Liver (tissue), 9 donors: ENCODE data around the gene SLC25A34. TPM values are rescaled to one million over a fixed set of nuclear protein-coding genes. Genes with fewer than 3 reads are reported as not detected.

Source experiments
- DNase-seq: peaks from one replicate; pipeline ENCODE4 v3.0.0-alpha.2; 2017; ENCODE audit warnings: low spot score
- H3K27ac ChIP-seq, 2 donors: one replicate each; pipeline ENCODE4 v1.7.0; 2013; ENCODE audit warnings: inconsistent platforms in 2 of 2, low read length in 2 of 2, control low read depth in 1 of 2, low read depth in 1 of 2, mild to moderate bottlenecking in 1 of 2
- H3K27me3 ChIP-seq, 4 donors: one replicate each; pipeline versions ENCODE4 v1.6.1 to v1.7.0; 2013; ENCODE audit warnings: low read length in 3 of 4, inconsistent platforms in 1 of 4, mild to moderate bottlenecking in 1 of 4, moderate library complexity in 1 of 4; ENCODE audit not compliant: control insufficient read depth in 4 of 4, insufficient read depth in 4 of 4
- H3K36me3 ChIP-seq, 4 donors: one replicate each; pipeline versions ENCODE4 v1.6.1 to v1.7.0; 2013; ENCODE audit warnings: low read length in 3 of 4, mild to moderate bottlenecking in 3 of 4, low read depth in 1 of 4, moderate library complexity in 1 of 4; ENCODE audit not compliant: control insufficient read depth in 4 of 4, insufficient read depth in 3 of 4
- H3K4me1 ChIP-seq, 4 donors: one replicate each; pipeline versions ENCODE4 v1.6.1 to v1.7.0; 2013; ENCODE audit warnings: low read length in 3 of 4, mild to moderate bottlenecking in 3 of 4, moderate library complexity in 1 of 4; ENCODE audit not compliant: control insufficient read depth in 4 of 4, insufficient read depth in 4 of 4
- H3K4me3 ChIP-seq, 3 donors: one replicate each; pipeline versions ENCODE4 v1.6.1 to v1.7.0; 2013; ENCODE audit warnings: low read length in 3 of 3, control low read depth in 1 of 3, low read depth in 1 of 3, mild to moderate bottlenecking in 1 of 3
- H3K9ac ChIP-seq, 2 donors: one replicate each; pipeline ENCODE4 v1.7.0; 2013; ENCODE audit warnings: low read length in 2 of 2, mild to moderate bottlenecking in 2 of 2, moderate library complexity in 2 of 2, control low read depth in 1 of 2, low read depth in 1 of 2
- H3K9me3 ChIP-seq, 4 donors: one replicate each; pipeline versions ENCODE4 v1.6.1 to v1.7.0; 2013; ENCODE audit warnings: low read length in 3 of 4; ENCODE audit not compliant: control insufficient read depth in 4 of 4
- FOXA1 ChIP-seq: IDR thresholded peaks from 2 replicates; pipeline ENCODE4 v1.6.1; 2016; ENCODE audit warnings: antibody characterized with exemption
- FOXA2 ChIP-seq: IDR thresholded peaks from 2 replicates; pipeline ENCODE4 v1.6.1; 2016; ENCODE audit warnings: antibody characterized with exemption
- HNF4A ChIP-seq, 2 donors: conservative IDR thresholded peaks; 2 replicates each; pipeline ENCODE4 v1.6.1; 2016; ENCODE audit warnings: antibody characterized with exemption in 2 of 2, mild to moderate bottlenecking in 2 of 2
- HNF4G ChIP-seq: IDR thresholded peaks from 2 replicates; pipeline ENCODE4 v1.6.1; 2016; ENCODE audit warnings: antibody characterized with exemption
- JUND ChIP-seq, 2 donors: IDR thresholded peaks; 2 replicates each; pipeline ENCODE4 v1.6.1; 2016; ENCODE audit warnings: antibody characterized with exemption in 2 of 2
- NR2F2 ChIP-seq: IDR thresholded peaks from 2 replicates; pipeline ENCODE4 v1.6.1; 2016; ENCODE audit warnings: antibody characterized with exemption
- RAD21 ChIP-seq, 2 donors: IDR thresholded peaks; 2 replicates each; pipeline ENCODE4 v1.6.1; 2016; ENCODE audit warnings: antibody characterized with exemption in 2 of 2, mild to moderate bottlenecking in 2 of 2
- RXRA ChIP-seq, 2 donors: IDR thresholded peaks; 2 replicates each; pipeline ENCODE4 v1.6.1; 2017 to 2018; ENCODE audit warnings: antibody characterized with exemption in 2 of 2, mild to moderate bottlenecking in 1 of 2
- SP1 ChIP-seq: IDR thresholded peaks from 2 replicates; pipeline ENCODE4 v1.6.1; 2018; ENCODE audit warnings: antibody characterized with exemption, mild to moderate bottlenecking
- YY1 ChIP-seq: IDR thresholded peaks from 2 replicates; pipeline ENCODE4 v1.6.1; 2016; ENCODE audit warnings: antibody characterized with exemption, mild to moderate bottlenecking
- WGBS: extraction: QIAGEN DNeasy Blood & Tissue Kit; methylation state at CpG from one replicate; pipeline ENCODE4 v1.1.7; 2013; 5-methylcytosine and 5-hydroxymethylcytosine counted together
- polyA plus RNA-seq, 2 donors: library from polyadenylated mRNA; stranded (reverse) in 1 of 2; unstranded in 1 of 2; fragments of 200-250 nt in 1 of 2; fragments of >200 nt in 1 of 2; fragmentation: Nextera tagmentation in 1 of 2; extraction: Ambion mirVana in 1 of 2; gene quantifications; one replicate each; pipeline versions ENCODE4 v1.2.1 to v1.2.3, GENCODE V29; 2013 to 2015
- total RNA-seq, 2 donors: library from RNA; depleted of rRNA; stranded (reverse); fragments of >200 nt; gene quantifications; one replicate each; pipeline ENCODE4 v1.2.3, GENCODE V29; 2014
- TF ChIP-seq, protein P1 (sequence below): fragments of 150-350 bp; IDR thresholded peaks from 2 replicates; pipeline ENCODE4 v1.5.1; 2017; ENCODE audit warnings: improper control_type of control experiment, low read depth, low read length; ENCODE audit not compliant: missing input control
- TF ChIP-seq, protein P2 (sequence below): IDR thresholded peaks from 2 replicates; pipeline ENCODE4 v1.6.1; 2016; ENCODE audit warnings: antibody characterized with exemption
- TF ChIP-seq, protein P3 (sequence below): IDR thresholded peaks from 2 replicates; pipeline ENCODE4 v1.6.1; 2016; ENCODE audit warnings: antibody characterized with exemption
- TF ChIP-seq, protein P4 (sequence below): IDR thresholded peaks from 2 replicates; pipeline ENCODE4 v1.6.1; 2016; ENCODE audit warnings: antibody characterized with exemption, mild to moderate bottlenecking
- TF ChIP-seq, protein P5 (sequence below): IDR thresholded peaks from 2 replicates; pipeline ENCODE4 v1.6.1; 2016; ENCODE audit warnings: antibody characterized with exemption
- donor health status: healthy.
- donor health status: healthy.
- donor health status: healthy.
- donor health status: healthy.
- donor health status: healthy.

Gene SLC25A34
- total and polyA plus RNA-seq, 4 donors: 0.79 to 7.3 (median 2.4) TPM

DNA sequence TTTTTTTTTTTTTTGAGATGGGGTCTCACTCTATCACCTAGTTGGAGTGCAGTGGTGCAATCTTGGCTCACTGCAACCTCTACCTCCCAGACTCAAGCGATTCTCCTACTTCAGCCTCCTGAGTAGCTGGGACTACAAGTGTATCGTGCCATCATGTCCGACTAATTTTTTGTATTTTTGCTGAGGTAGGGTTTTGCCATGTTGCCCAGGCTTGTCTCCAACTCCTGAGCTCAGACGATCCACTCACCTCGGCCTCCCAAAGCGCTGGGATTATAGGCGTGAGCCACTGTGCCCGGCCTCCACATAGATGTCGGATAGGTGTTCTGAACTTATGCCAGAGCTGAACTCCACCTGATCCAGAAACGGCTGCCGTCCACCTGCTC lies 30.9 kb upstream of the SLC25A34 start:
- Histone ChIP-seq H3K9me3 (no peaks in the 10 kb centered on the region), H3K4me1 (peaks cover 0 to 12% (median 0%) of the 10 kb centered on the region in 4 donors), H3K9ac (no peak overlapping the region), H3K36me3 (no peaks in the 10 kb centered on the region), H3K4me3 (no peak overlapping the region), H3K27ac (no peak overlapping the region), H3K27me3 (no peaks in the 10 kb centered on the region)
- DNase-seq: no peak
- no peak for TF ChIP-seq FOXA2
- TF ChIP-seq JUND (IDR thresholded peaks at IDR 0.05): no peak
- TF ChIP-seq, protein P1, sequence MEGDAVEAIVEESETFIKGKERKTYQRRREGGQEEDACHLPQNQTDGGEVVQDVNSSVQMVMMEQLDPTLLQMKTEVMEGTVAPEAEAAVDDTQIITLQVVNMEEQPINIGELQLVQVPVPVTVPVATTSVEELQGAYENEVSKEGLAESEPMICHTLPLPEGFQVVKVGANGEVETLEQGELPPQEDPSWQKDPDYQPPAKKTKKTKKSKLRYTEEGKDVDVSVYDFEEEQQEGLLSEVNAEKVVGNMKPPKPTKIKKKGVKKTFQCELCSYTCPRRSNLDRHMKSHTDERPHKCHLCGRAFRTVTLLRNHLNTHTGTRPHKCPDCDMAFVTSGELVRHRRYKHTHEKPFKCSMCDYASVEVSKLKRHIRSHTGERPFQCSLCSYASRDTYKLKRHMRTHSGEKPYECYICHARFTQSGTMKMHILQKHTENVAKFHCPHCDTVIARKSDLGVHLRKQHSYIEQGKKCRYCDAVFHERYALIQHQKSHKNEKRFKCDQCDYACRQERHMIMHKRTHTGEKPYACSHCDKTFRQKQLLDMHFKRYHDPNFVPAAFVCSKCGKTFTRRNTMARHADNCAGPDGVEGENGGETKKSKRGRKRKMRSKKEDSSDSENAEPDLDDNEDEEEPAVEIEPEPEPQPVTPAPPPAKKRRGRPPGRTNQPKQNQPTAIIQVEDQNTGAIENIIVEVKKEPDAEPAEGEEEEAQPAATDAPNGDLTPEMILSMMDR: no peak
- TF ChIP-seq SP1: no peak
- TF ChIP-seq RXRA (IDR thresholded peaks at IDR 0.05): no peak
- TF ChIP-seq RAD21 (IDR thresholded peaks at IDR 0.05): no peak
- TF ChIP-seq HNF4G: no peak
- TF ChIP-seq YY1: no peak
- TF ChIP-seq NR2F2: no peak
- TF ChIP-seq FOXA1: no peak
- TF ChIP-seq, protein P2, sequence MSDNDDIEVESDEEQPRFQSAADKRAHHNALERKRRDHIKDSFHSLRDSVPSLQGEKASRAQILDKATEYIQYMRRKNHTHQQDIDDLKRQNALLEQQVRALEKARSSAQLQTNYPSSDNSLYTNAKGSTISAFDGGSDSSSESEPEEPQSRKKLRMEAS: no peak
- TF ChIP-seq HNF4A (conservative IDR thresholded peaks at IDR 0.05): no peak
- TF ChIP-seq, protein P3, sequence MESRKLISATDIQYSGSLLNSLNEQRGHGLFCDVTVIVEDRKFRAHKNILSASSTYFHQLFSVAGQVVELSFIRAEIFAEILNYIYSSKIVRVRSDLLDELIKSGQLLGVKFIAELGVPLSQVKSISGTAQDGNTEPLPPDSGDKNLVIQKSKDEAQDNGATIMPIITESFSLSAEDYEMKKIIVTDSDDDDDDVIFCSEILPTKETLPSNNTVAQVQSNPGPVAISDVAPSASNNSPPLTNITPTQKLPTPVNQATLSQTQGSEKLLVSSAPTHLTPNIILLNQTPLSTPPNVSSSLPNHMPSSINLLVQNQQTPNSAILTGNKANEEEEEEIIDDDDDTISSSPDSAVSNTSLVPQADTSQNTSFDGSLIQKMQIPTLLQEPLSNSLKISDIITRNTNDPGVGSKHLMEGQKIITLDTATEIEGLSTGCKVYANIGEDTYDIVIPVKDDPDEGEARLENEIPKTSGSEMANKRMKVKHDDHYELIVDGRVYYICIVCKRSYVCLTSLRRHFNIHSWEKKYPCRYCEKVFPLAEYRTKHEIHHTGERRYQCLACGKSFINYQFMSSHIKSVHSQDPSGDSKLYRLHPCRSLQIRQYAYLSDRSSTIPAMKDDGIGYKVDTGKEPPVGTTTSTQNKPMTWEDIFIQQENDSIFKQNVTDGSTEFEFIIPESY: no peak
- TF ChIP-seq, protein P4, sequence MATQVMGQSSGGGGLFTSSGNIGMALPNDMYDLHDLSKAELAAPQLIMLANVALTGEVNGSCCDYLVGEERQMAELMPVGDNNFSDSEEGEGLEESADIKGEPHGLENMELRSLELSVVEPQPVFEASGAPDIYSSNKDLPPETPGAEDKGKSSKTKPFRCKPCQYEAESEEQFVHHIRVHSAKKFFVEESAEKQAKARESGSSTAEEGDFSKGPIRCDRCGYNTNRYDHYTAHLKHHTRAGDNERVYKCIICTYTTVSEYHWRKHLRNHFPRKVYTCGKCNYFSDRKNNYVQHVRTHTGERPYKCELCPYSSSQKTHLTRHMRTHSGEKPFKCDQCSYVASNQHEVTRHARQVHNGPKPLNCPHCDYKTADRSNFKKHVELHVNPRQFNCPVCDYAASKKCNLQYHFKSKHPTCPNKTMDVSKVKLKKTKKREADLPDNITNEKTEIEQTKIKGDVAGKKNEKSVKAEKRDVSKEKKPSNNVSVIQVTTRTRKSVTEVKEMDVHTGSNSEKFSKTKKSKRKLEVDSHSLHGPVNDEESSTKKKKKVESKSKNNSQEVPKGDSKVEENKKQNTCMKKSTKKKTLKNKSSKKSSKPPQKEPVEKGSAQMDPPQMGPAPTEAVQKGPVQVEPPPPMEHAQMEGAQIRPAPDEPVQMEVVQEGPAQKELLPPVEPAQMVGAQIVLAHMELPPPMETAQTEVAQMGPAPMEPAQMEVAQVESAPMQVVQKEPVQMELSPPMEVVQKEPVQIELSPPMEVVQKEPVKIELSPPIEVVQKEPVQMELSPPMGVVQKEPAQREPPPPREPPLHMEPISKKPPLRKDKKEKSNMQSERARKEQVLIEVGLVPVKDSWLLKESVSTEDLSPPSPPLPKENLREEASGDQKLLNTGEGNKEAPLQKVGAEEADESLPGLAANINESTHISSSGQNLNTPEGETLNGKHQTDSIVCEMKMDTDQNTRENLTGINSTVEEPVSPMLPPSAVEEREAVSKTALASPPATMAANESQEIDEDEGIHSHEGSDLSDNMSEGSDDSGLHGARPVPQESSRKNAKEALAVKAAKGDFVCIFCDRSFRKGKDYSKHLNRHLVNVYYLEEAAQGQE: no peak
- TF ChIP-seq, protein P5, sequence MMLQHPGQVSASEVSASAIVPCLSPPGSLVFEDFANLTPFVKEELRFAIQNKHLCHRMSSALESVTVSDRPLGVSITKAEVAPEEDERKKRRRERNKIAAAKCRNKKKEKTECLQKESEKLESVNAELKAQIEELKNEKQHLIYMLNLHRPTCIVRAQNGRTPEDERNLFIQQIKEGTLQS: no peak
- 97% methylated on average over 11 of the region's 11 CpGs for WGBS

DNA sequence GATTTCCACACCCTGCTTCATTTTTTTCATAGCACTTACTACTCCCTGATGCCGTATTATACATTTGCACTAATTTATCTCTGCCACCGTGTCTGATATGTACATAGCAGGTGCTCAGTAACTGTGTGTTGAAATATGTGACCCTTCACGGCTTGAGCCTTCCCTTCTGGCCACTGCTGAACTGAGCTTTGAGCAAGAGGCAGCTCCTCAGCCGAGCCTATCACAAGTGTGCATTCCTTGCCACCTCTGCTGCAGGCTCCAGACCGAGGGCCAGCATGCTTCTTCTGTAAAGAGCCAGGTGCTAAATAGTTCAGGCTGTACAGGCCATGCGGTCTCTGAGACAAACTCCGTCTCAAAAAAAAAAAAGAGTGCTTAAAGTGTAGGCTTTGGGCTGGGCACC lies 29.3 kb upstream of the SLC25A34 start:
- H3K27me3 ChIP-seq: no peaks in the 10 kb centered on the region
- DNase-seq: no peak
- H3K9ac ChIP-seq: no peak overlapping the region
- WGBS: 85% methylated on average over 7 of the region's 7 CpGs
- peaks cover 0 to 12% (median 0%) of the 10 kb centered on the region in 4 donors for H3K4me1 ChIP-seq
- H3K4me3 ChIP-seq: no peak overlapping the region
- H3K9me3 ChIP-seq: no peaks in the 10 kb centered on the region
- H3K27ac ChIP-seq: no peak overlapping the region
- TF ChIP-seq, protein P1: no peak
- TF ChIP-seq FOXA1 (no peak), YY1 (no peak)
- no peaks in the 10 kb centered on the region for H3K36me3 ChIP-seq
